SK-N-SH (cell line): Measurements from ENCODE around the gene PTPRC. TPM values are rescaled to one million over a fixed set of nuclear protein-coding genes. Genes with fewer than 3 reads are reported as not detected.

Experiments
- CTCF ChIA-PET: fragments of 300-600, 350-600 bp; formaldehyde crosslinking; extraction: SDS; loops from one replicate; lab custom pipeline; 2021; lab: Yijun Ruan, JAX
- POLR2A ChIA-PET: fragments of 350-600 bp; sonication (Branson Sonifier 250); formaldehyde crosslinking; extraction: SDS; loops from one replicate; lab custom pipeline; 2020; ENCODE audit warnings: antibody characterized with exemption, inconsistent platforms; lab: Yijun Ruan, JAX
- DNase-seq: peaks from one replicate; pipeline ENCODE4 v3.0.0; 2012
- H2AFZ ChIP-seq: fragments of 200-600 bp; sonication (generic); 2 replicates; pipeline ENCODE4 v1.8.1; 2016; ENCODE audit warnings: antibody characterized with exemption, mild to moderate bottlenecking, low read depth
- H3F3A ChIP-seq: fragments of 200-600 bp; sonication (generic); replicated peaks from 2 replicates; pipeline ENCODE3; 2016; ENCODE audit warnings: antibody characterized with exemption, mild to moderate bottlenecking; ENCODE audit not compliant: insufficient read depth
- H3K27ac ChIP-seq, 2 experiments: fragments of 200-500 bp in 1 of 2; fragments of 200-600 bp in 1 of 2; sonication (Bioruptor generic) in 1 of 2; sonication (generic), shearing (Covaris generic) in 1 of 2; 2 replicates each; pipeline versions ENCODE4 v1.5.1 to v1.6.1; 2014 to 2016; ENCODE audit warnings: low read depth in 2 of 2, inconsistent platforms in 1 of 2, low read length in 1 of 2, mild to moderate bottlenecking in 1 of 2, mixed read lengths in 1 of 2
- H3K27me3 ChIP-seq: fragments of 200-600 bp; sonication (generic), shearing (Covaris generic); 2 replicates; pipeline ENCODE4 v1.6.1; 2016; ENCODE audit warnings: mixed run types; ENCODE audit not compliant: insufficient read depth
- H3K36me3 ChIP-seq, 2 experiments: fragments of 200-500 bp in 1 of 2; fragments of 200-600 bp in 1 of 2; sonication (Bioruptor generic) in 1 of 2; sonication (generic) in 1 of 2; replicated peaks in 1 of 2; 2 replicates each; pipeline versions ENCODE3 to v1.5.1; 2014 to 2016; ENCODE audit warnings: low read length in 1 of 2, mild to moderate bottlenecking in 1 of 2; ENCODE audit not compliant: insufficient read depth in 2 of 2, control insufficient read depth in 1 of 2
- H3K4me1 ChIP-seq, 2 experiments: fragments of 200-500 bp in 1 of 2; fragments of 200-600 bp in 1 of 2; sonication (Bioruptor generic) in 1 of 2; sonication (generic), shearing (Covaris generic) in 1 of 2; 2 replicates each; pipeline versions ENCODE4 v1.5.1 to v1.6.1; 2014 to 2016; ENCODE audit warnings: low read depth in 1 of 2, low read length in 1 of 2, mixed run types in 1 of 2; ENCODE audit not compliant: insufficient read depth in 2 of 2, control insufficient read depth in 1 of 2
- H3K4me2 ChIP-seq: fragments of 200-600 bp; sonication (generic), shearing (Covaris generic); 2 replicates; pipeline ENCODE4 v1.6.1; 2017; ENCODE audit warnings: mixed run types
- H3K4me3 ChIP-seq, 2 experiments: fragments of 200-500 bp in 1 of 2; fragments of 200-600 bp in 1 of 2; sonication (Bioruptor generic) in 1 of 2; sonication (generic), shearing (Covaris generic) in 1 of 2; 2 replicates each; pipeline versions ENCODE4 v1.5.1 to v1.8.1; 2014 to 2016; ENCODE audit warnings: low read depth in 2 of 2, inconsistent platforms in 1 of 2, low read length in 1 of 2, mild to moderate bottlenecking in 1 of 2, mixed read lengths in 1 of 2, moderate library complexity in 1 of 2
- H3K79me2 ChIP-seq: fragments of 200-600 bp; sonication (generic); 2 replicates; pipeline ENCODE4 v1.8.1; 2017; ENCODE audit warnings: mild to moderate bottlenecking; ENCODE audit not compliant: insufficient read depth
- H3K9ac ChIP-seq: fragments of 200-600 bp; sonication (generic); 2 replicates; pipeline ENCODE4 v1.6.1; 2017; ENCODE audit warnings: mixed run types
- H3K9me2 ChIP-seq: fragments of 200-600 bp; sonication (generic); 2 replicates; pipeline ENCODE4 v1.6.1; 2017; ENCODE audit warnings: mixed run types
- H3K9me3 ChIP-seq: fragments of 200-600 bp; sonication (generic); 2 replicates; pipeline ENCODE4 v1.6.1; 2017; ENCODE audit warnings: mixed run types, mild to moderate bottlenecking, moderate library complexity
- H4K20me1 ChIP-seq: fragments of 200-600 bp; sonication (generic); 2 replicates; pipeline ENCODE4 v1.6.1; 2017; ENCODE audit warnings: mild to moderate bottlenecking, mixed run types; ENCODE audit not compliant: insufficient read depth
- ELF1 ChIP-seq: IDR thresholded peaks from 2 replicates; pipeline ENCODE4 v1.4.0; 2012
- FOXJ3 ChIP-seq: sonication (generic); formaldehyde crosslinking; IDR thresholded peaks from 2 replicates; pipeline ENCODE4 v1.5.1; 2020; ENCODE audit warnings: mild to moderate bottlenecking, missing genetic modification reagents
- FOXM1 ChIP-seq: IDR thresholded peaks from 2 replicates; pipeline ENCODE4 v1.4.0; 2012; ENCODE audit warnings: low read depth, mild to moderate bottlenecking
- GABPA ChIP-seq: IDR thresholded peaks from 2 replicates; pipeline ENCODE4 v1.4.0; 2012; ENCODE audit warnings: low read depth, mild to moderate bottlenecking
- JUND ChIP-seq: IDR thresholded peaks from 2 replicates; pipeline ENCODE4 v1.4.0; 2012
- MEF2A ChIP-seq: IDR thresholded peaks from 2 replicates; pipeline ENCODE4 v1.4.0; 2012; ENCODE audit warnings: low read depth, borderline replicate concordance
- MXI1 ChIP-seq: IDR thresholded peaks from 2 replicates; pipeline ENCODE4 v1.6.1; 2012; ENCODE audit warnings: mild to moderate bottlenecking, low read depth, low read length, improper control_type of control experiment
- NFIC ChIP-seq: IDR thresholded peaks from 2 replicates; pipeline ENCODE4 v1.4.0; 2012; ENCODE audit warnings: borderline replicate concordance
- RAD21 ChIP-seq: IDR thresholded peaks from 2 replicates; pipeline ENCODE4 v1.6.1; 2012; ENCODE audit warnings: mild to moderate bottlenecking, low read length
- RCOR1 ChIP-seq: fragments of 150-350 bp; IDR thresholded peaks from 2 replicates; pipeline ENCODE4 v1.6.1; 2017; ENCODE audit warnings: antibody characterized with exemption, low read length
- RFX5 ChIP-seq: IDR thresholded peaks from 2 replicates; pipeline ENCODE4 v1.6.1; 2012; ENCODE audit warnings: mild to moderate bottlenecking, improper control_type of control experiment, low read length
- RXRA ChIP-seq: IDR thresholded peaks from 2 replicates; pipeline ENCODE4 v1.4.0; 2012; ENCODE audit warnings: low read depth, mild to moderate bottlenecking, borderline replicate concordance
- SIN3A ChIP-seq: IDR thresholded peaks from 2 replicates; pipeline ENCODE4 v1.6.1; 2012; ENCODE audit warnings: low read depth, mild to moderate bottlenecking, low read length, moderate library complexity, borderline replicate concordance
- SMC3 ChIP-seq: IDR thresholded peaks from 2 replicates; pipeline ENCODE4 v1.6.1; 2012; ENCODE audit warnings: low read depth, low read length, improper control_type of control experiment
- TAF1 ChIP-seq: IDR thresholded peaks from 2 replicates; pipeline ENCODE4 v1.6.1; 2012; ENCODE audit warnings: low read depth, mild to moderate bottlenecking, low read length, moderate library complexity, borderline replicate concordance
- TCF12 ChIP-seq: IDR thresholded peaks from 2 replicates; pipeline ENCODE4 v1.4.0; 2012
- WGBS: methylation state at CpG from one replicate; pipeline ENCODE4 v1.1.6; 2017; ENCODE audit warnings: low lambda C conversion rate; 5-methylcytosine and 5-hydroxymethylcytosine counted together
- polyA plus RNA-seq, 3 experiments: library from polyadenylated mRNA; depleted of rRNA; stranded (reverse); fragments of >200 nt; gene quantifications; 2 replicates each; pipeline ENCODE4 v1.2.3, GENCODE V29; 2012
- TF ChIP-seq, protein P1 (sequence below): fragments of 150-350 bp; IDR thresholded peaks from 2 replicates; pipeline ENCODE4 v1.6.1; 2016; ENCODE audit warnings: mild to moderate bottlenecking, low read depth, low read length

The PTPRC gene
- polyA plus RNA-seq, 1 of the 3 experiments (the other 2 are of a cell fraction), result 0.03 TPM

DNA sequence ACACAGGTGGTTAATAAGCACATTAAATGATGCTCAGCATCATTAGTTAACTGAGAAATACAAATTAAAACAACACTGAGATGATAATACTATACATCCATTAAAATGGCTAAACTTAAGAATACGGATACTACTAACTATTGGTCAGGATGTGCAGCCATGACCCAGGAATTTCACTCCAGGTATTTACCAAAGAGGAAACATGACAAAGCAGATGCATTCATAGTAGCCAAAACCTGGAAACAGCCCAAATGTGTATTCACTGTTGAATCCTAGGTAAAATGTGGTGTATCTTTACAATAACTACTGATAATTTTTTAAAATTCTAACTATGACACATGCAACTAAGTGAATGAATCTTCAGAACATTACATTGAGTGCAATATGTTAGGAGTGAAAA, 73.0 kb downstream of the PTPRC start:
- H3K4me3 ChIP-seq, result no peak overlapping the region

DNA sequence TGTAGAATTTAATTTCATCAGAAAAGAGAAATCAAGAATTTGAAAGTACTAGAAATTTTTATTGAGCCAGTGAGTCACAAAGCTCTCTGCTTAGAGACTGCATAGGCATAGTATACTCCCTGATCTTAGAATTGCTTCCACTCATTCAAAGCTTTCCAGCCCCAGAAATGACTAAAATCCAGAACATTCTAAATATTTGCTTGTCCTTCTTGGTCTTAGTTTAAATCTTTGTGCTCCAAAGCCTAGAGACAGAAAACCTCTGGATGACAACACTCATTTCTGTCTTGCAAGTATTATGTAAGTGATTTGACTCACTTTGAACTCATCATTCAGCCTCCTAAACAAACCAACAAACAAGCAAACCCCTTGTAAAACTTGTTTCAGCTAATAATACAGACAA, 74.2 kb downstream of the PTPRC start:
- H3K9ac ChIP-seq, result no peak overlapping the region
- no peaks in the 10 kb centered on the region for H3K9me2 ChIP-seq
- no peak overlapping the region for H3K4me3 ChIP-seq
- no peaks in the 10 kb centered on the region for H3K4me1 ChIP-seq
- no peaks in the 10 kb centered on the region for H3K36me3 ChIP-seq
- H3K4me2 ChIP-seq, result no peak overlapping the region
- H2AFZ ChIP-seq, result peak overlapping the region; percentile 59; the same call in 1 of the 2 replicates
- ChIA-PET CTCF (interaction anchor here (1.3 kb wide), 1 partner anchor 24 kb away, joined by 3 read pairs; no protein-coding TSS in a partner anchor), POLR2A (no interaction called here)
- H3K79me2 ChIP-seq, result no peaks in the 10 kb centered on the region
- no peak overlapping the region for H3K27ac ChIP-seq
- TF ChIP-seq TAF1, result no peak
- TF ChIP-seq RXRA, result no peak
- TF ChIP-seq SMC3, result no peak
- no peak for TF ChIP-seq GABPA
- TF ChIP-seq NFIC, result no peak
- TF ChIP-seq MEF2A, result no peak
- no peak for TF ChIP-seq RAD21
- no peak for TF ChIP-seq SIN3A
- no peak for TF ChIP-seq TCF12
- no peak for TF ChIP-seq FOXJ3 (CRISPR knock-in tag)
- TF ChIP-seq, protein P1, sequence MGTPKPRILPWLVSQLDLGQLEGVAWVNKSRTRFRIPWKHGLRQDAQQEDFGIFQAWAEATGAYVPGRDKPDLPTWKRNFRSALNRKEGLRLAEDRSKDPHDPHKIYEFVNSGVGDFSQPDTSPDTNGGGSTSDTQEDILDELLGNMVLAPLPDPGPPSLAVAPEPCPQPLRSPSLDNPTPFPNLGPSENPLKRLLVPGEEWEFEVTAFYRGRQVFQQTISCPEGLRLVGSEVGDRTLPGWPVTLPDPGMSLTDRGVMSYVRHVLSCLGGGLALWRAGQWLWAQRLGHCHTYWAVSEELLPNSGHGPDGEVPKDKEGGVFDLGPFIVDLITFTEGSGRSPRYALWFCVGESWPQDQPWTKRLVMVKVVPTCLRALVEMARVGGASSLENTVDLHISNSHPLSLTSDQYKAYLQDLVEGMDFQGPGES, result no peak
- no peak for TF ChIP-seq FOXM1
- H3K9me3 ChIP-seq, result no peaks in the 10 kb centered on the region
- no peaks in the 10 kb centered on the region for H4K20me1 ChIP-seq
- H3F3A ChIP-seq, result no peaks in the 10 kb centered on the region
- DNase-seq, result no peak
- H3K27me3 ChIP-seq, result no peaks in the 10 kb centered on the region

More for the DNA sequence above, 73.0 kb downstream of the PTPRC start:
- Histone ChIP-seq H3K36me3 (no peaks in the 10 kb centered on the region), H3K27me3 (no peaks in the 10 kb centered on the region), H3K9ac (no peak overlapping the region), H3K4me2 (no peak overlapping the region), H3K79me2 (no peaks in the 10 kb centered on the region), H2AFZ (no peak overlapping the region), H3K9me3 (no peaks in the 10 kb centered on the region), H3K9me2 (no peaks in the 10 kb centered on the region), H3F3A (no peaks in the 10 kb centered on the region), H3K27ac (no peak overlapping the region), H3K4me1 (no peaks in the 10 kb centered on the region), H4K20me1 (no peaks in the 10 kb centered on the region)
- ChIA-PET POLR2A (no interaction called here), CTCF (no interaction called here)
- DNase-seq, result no peak
- TF ChIP-seq JUND, result no peak
- TF ChIP-seq NFIC, result no peak
- no peak for TF ChIP-seq MXI1
- no peak for TF ChIP-seq SMC3
- TF ChIP-seq FOXM1, result no peak
- no peak for TF ChIP-seq ELF1
- no peak for TF ChIP-seq GABPA
- no peak for TF ChIP-seq RCOR1
- TF ChIP-seq RFX5, result no peak
- WGBS, result 78% methylated on average over 1 of the region's 1 CpG
